NCI-H2227 (cell line): ENCODE measurements around the gene PLAC8L1.

ENCODE experiments used
- DNase-seq: peaks from one replicate; lab custom pipeline; 2025; ENCODE audit not compliant: unreplicated experiment; lab: John Stamatoyannopoulos, UW

PLAC8L1 gene

GRCh38 chr5:146081556-146081955 is 23.8 kb downstream of the PLAC8L1 start:
- DNase-seq = no peak

DNA sequence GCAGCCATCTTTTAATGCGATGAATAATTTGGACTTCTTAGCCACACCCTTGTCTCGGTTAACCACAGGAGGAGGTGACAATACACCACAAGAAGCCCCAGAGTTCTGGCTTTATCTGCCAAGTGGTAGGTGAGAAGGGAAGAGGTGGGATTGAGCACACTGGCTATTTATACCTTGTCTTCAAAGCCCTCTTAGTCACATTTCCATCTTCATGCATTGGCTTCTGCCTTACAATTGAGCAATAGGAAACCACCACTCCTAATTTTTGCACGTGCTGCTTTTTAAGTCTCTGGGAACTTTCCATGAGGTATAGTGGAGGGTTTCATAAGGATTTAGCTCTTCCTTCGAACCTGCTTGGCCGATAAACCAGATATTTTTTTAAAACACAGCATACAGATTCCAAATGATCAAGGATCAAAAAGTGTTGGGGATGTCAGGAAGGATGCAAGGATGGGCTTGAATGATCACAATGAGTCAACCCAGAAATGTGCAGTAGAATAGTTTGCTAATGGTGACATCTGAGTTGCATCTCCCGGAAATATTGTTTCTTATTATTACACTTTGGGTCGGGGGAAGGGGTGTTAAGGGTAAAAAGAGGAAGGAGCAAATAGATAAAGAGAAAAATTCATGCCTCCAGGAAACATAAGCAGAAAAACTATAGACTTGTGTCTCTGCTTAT is 25.5 kb downstream of the PLAC8L1 start:
- DNase-seq = no peak

DNA sequence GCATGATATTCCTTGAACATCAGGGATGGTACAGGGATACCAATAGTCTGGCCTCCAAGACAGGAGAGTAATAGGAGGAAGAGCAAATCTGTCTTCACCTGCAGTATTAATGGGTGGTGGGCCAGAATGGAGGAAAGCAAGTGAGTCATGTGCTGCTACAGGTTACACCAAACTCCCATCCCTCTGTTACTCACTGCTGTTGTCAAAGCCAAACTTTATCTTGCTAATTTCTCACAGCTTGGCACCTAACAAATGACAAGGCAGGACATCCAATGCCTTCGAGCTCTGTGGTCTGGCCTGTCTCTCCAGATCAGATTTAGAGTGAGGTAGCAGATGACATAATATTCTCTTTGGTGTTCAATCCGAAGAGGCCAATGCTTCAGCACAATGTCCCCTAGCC is 26.8 kb downstream of the PLAC8L1 start:
- no peak for DNase-seq

GRCh38 chr5:146076455-146076854 is 28.9 kb downstream of the PLAC8L1 start:
- DNase-seq = no peak

DNA sequence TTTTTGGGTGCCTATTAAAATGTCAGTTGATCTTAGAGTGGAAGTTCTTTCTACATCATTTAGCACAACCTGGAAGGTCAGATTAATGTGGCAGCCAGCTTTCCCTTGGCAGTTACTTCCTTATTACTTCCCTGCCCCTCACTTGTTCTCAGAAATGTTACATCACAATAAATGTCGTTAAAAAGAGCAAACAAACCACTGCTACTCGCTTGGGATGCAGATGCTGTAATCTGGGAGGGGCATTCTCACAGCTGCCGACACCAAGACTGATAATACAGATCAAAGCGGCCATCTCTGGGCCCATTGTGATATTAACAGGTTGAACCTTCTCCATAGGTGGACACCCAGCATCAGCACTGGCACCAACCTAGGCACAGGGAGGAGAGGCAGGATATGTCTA is 29.3 kb downstream of the PLAC8L1 start:
- no peak for DNase-seq

GRCh38 chr5:146073239-146073900 is 32.0 kb downstream of the PLAC8L1 start:
- no peak for DNase-seq

DNA sequence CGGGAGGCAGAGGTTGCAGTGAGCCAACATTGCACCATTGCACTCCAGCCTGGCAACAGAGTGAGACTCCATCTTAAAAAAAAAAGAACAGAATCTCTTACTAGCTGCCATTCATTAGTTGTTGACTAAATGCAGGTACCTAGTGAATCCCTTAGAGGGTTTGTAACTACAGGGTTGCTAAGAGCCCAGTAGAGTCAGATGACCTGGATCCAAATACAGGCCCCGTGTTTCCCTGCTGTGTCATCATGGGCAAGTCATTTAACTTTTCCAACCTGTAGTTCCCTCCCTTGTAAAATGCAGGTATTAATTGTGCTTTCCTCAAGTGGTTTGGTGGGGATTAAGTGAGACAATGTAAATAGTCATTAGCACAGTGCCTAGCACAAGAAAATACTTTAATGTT is 32.8 kb downstream of the PLAC8L1 start:
- no peak for DNase-seq

DNA sequence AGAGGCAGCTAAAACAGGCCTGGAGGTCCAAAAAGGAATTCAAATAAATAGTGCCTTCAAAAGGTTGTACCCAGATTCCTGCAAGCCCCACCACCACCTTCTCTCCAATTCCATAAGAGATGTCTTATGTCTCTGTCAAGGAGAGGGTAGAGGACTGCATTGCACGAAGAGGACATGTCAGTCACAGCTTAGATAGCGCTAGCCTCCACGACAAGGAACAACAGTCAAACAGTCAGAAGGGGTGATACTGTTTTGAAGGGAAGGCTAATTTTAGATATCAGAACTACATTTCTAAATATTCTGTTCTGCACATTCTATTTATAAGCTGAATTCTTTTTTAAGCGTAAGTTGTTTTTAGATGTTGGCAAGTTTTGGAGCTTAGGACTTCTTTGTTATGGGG is 34.2 kb downstream of the PLAC8L1 start:
- no peak for DNase-seq

DNA sequence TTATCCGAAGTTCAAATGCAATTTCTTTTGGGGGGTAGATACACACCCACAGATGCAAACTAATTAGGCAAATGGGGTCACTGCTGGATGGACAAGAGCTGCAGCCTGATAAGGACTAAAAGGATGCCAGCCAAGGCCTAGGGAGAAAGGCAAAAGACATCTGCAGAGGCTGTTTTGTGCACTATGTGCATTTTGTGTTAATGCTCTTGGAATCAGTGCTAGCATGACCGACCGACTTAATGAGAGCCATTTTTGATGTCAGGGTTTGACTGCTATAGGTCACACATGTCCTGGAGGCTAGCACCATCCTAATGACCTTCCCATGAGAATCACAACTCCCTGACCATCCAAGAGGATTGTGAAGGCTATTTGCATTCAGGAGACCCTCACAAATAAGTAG is 34.6 kb downstream of the PLAC8L1 start:
- DNase-seq = no peak

DNA sequence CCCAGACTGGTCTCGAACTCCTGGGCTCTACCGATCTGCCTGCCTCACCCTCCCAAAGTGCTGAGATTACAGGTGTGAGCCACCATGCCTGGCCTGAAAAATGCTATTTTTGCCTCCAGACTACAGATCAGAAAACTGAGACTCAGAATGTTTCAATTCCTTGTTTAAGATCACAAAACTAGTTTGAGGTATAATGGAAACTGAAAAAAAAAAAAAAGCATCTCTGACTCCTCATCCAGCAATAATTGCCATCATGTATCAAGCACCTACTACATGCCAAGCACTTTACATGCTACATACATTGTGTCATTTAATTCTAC is 35.6 kb downstream of the PLAC8L1 start:
- DNase-seq = no peak

- DNase-seq = no peak
Observed at GRCh38 chr5:146068977-146069779, 36.2 kb downstream of the PLAC8L1 start.

DNA sequence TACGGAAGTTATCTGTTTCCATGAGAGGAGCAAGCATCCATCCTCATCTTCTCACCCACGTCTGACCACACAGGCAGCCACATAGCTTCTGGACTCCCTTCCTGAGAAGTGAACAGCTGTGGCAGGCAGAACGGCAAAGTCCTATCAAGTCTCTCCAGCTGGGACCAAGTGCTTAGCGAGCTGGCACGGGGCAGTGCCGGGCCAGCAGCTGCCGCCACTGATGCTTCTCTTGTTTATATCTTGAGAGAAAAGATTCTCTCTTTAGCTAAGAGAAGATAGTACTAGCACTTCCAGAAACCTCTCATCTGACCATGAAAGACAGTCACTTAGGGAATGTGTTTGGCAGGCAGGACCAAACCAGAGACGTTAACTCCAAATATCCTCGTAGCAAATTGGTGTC is 37.2 kb downstream of the PLAC8L1 start:
- DNase-seq = no peak

DNA sequence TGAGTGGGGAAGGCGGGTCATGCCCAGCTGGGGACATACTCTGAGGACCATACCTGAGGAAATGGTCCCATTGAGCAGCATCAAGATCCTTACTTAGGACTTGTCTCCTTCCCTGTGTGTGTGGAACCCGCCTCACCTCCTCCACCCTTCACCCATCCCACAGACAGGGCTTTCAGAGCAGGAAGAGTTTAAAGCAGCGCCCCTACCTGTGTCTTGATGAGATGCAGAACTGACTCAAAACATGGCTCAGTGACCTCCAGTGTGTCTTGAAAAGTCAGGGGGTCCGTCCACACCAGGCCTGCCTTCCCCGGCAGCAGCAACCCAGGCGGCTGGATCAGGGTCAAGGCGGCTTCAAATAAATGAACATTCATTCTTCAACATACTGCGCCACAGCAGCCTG is 38.4 kb downstream of the PLAC8L1 start:
- DNase-seq = no peak

DNA sequence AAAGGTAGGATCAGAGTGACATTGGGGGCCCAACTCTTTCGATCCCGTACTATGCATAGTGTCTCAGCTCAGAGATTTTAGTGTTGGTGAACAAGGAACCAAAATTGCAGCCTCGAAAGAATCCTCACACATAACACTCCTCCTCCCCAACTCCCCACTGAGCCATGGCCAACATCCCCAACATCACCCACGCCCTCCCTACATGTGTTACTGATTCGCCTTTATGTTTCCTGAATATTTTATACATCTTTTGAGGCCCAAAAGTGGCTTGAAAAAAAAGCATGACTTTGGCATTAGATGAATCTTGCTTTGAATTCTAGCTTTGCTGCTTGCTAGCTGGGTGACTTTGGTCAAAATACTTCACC is 45.2 kb downstream of the PLAC8L1 start:
- no peak for DNase-seq

DNA sequence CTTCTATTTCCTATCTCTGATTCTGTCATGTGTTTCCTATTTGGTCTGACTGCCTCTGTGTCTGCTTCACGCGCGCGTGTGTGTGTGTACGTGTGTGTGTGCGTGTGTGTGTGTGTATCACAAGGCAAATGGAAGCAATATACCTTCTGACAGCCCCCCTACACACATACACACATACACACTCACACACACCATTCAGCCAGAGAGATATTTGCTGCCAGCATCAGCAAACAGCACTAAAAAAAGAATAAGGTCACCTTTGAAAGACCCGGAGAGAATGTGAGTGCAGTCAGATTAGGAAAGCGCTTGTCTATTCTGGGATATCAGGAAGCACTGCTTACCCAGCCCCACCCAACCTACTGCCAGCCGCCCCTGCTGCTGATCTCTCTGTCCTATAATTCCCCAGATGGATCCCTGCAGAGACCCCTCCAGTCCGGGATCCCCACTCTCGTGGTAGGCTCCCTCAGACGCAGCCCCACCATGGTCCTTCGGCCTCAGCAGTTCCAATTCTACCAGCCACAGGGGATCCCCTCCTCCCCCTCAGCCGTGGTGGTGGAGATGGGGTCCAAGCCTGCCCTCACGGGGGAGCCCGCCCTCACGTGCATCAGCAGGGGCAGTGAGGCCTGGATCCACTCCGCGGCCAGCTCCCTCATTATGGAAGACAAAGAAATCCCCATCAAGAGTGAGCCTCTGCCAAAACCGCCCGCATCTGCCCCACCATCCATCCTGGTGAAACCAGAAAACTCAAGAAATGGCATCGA is 45.7 kb downstream of the PLAC8L1 start:
- peak; percentile 5 for DNase-seq

GRCh38 chr5:146055432-146055831 is 49.9 kb downstream of the PLAC8L1 start:
- DNase-seq = no peak

- no peak for DNase-seq
Observed at GRCh38 chr5:146052780-146053179, 52.6 kb downstream of the PLAC8L1 start.

DNA sequence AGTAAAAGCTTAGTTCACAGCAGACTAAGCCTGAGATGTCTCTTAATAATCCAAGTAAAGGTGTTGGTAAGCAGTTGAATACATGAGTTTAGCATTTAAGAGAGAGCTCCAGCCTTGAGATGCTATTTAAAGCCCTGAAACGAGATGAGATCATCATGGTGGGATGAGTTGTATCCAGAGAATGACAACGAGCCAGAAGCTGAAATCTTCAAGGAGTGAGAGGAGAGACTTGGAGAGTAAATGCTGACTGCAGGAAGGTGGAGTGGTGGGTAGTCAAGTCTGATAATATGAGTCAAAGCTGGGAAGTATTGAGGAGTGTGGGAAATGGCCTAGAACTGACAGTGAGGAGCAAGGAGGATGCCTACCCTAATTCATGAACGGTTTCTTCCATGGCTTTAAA is 53.7 kb downstream of the PLAC8L1 start:
- no peak for DNase-seq

GRCh38 chr5:146050086-146050485 is 55.3 kb downstream of the PLAC8L1 start:
- DNase-seq = no peak

- DNase-seq = no peak
Observed at GRCh38 chr5:146049704-146050026, 55.7 kb downstream of the PLAC8L1 start.

DNA sequence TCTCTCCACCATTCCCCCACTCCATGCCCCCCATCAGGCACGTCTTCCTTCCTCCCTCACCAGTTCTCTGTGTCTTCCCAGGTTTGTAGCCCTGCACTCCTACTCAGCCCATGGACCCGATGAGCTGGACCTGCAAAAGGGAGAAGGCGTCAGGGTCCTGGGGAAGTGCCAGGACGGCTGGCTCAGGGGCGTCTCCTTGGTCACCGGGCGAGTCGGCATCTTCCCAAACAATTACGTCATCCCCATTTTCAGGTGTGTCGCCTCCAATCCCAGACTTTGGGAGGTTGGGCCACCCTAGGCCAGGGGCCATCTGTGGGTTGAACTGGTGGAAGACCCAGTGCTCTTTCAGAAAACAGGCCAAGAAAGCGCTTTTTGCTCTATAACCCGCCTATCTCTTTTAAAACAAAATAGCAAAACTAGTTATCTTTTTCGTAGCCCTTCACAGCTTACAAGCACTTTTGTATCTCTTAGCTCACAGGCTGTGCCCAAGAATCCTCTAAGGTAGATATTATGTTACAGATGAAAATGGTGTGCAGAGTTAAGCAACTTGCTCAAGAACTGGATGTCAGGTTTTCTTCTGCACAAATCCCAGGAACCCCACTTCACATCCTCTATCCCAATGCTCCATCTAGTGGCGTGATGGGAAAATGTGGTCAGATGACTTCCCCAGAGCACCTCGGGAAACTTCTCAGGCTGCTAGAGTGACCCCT is 56.2 kb downstream of the PLAC8L1 start:
- DNase-seq = peak; percentile 62
